ENCODE results near the gene CFAP221. TPM values are rescaled to one million over a fixed set of nuclear protein-coding genes. Genes with fewer than 3 reads are reported as not detected.

Gene CFAP221
- polyA plus RNA-seq, 5 donors, result 12.2 to 18.1 (median 13.4) TPM

DNA sequence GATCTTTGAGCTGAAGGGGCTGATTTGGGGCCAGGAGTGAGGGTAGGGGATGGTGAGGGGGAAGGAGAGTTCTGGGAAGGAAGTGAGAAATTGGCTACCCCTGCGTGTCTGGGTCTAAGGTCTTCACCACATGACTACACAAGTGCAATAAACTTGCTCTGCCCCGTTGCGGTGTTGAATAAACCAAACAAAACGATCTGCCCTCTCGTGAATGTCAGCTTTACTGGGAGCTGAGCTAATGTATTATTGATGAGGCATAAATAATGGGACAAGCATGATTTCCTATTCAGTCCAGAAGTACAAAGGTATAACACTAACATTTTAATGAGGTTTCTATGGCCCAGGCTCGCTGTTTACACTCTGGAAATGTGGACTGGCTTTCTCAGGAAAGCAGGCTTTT lies 8.0 kb upstream of the CFAP221 start:
- DNase-seq, result no peak

DNA sequence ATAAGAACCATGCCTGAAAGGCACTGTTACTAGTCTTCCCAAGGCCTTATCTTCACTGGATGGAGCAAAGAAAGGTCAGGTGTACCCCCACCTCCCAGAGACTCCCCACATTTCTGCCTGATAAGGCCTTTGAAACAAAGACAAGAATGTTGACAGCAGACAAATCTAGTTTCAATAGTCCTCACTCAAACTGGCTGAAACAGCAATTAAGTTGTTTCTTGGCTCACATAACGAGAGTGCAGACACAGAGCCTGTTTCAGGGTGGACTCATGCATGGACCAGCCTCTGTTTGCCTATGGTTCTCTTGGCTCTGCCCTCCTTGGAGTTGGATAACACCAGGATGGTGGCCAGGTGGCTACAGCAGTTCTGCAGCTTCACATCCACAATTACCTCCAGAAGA lies 7.5 kb upstream of the CFAP221 start:
- no peak for DNase-seq

DNA sequence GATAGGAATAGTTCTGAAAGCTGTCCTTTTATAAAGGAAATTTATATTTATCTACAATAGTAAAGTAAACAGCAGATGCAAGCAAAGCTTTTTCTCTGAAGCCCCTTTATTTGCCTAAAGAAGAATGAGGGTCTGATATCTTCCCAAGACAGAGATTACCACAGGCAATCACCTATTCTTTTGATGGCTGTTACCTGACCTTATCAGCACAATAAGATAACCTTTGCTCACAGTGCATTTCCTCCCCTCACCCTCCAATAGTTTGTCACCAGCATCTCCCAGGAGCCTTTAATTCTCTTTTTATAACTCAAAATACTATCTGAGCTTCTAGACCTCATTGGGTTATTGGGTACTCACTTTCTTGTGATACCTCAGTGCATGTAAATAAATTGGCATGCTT lies 6.5 kb upstream of the CFAP221 start:
- no peak for DNase-seq

- DNase-seq, result no peak
Measured at GRCh38 chr2:119541476-119541875, 2.8 kb upstream of the CFAP221 start.

DNA sequence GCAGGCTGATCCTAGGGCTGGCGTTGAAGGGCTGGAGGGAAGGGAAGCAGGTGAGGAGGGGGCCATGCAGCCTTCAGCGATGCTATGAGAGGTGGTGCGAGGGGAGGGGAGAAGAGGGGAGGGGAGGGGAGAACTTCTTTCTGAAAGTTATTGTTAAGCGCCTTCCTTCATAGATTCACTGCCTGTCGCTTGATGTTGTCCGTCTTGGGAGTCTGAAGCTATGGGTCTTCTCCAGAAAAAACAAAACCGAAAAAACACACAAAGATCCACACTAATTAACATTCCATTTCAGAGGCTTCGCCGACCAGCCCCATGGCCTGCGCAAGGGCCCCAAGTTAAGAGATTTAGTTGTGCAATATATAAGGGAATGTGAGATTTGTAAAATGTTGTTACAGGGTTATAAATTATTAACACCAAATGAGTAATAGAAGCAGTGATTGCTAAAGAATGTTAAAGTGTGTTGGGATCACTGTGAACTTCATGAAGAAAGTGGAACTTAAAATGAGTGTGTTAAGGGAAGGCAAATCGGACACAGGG lies 758 bp downstream of the CFAP221 start:
- no peak for DNase-seq

GRCh38 chr2:119545754-119546446 lies 1.7 kb downstream of the CFAP221 start:
- no peak for DNase-seq

DNA sequence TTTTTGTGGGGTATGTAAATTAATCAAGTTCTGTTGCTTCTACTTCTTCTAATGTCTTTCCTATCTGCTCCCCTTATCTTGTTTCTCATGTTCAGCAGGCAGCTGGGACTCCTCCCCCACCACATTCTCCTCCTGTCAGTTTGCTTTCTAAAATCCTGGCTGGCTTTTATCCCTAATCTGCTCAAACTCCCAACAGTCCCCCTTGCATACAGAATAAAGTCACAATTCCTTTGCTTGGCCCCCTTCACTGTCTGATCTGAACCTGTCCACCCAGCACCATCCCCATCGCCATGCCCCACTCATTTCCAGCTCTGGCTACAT lies 2.2 kb downstream of the CFAP221 start:
- peak; percentile 73 to 76 for DNase-seq

DNA sequence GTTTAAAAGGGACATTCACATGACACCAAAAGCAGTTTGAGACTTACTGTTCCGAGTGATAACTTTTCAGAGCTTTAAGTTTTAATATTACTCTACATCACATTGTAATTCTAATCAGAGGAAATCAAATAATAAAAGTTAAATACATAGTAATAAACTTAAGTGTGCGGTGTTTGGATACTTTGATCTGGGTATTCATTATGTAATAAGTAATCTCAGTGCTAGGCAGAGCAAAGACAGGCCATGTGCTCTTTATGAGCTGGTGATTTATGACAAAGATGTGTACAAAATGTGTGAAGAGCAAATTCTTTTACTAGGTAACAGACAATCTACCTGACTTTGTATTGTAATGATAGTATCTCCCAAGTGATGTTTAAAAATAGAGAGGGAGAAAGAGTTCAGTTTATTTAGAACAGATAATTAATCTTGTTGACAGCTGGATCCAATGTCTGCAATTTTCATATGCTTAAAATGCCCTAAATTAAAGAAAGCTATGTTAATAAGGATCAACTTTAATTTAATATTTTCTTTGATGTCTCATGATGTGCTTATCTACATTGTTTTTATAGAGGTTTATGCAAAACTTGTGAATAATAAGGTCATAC lies 4.4 kb downstream of the CFAP221 start:
- no peak for DNase-seq

DNA sequence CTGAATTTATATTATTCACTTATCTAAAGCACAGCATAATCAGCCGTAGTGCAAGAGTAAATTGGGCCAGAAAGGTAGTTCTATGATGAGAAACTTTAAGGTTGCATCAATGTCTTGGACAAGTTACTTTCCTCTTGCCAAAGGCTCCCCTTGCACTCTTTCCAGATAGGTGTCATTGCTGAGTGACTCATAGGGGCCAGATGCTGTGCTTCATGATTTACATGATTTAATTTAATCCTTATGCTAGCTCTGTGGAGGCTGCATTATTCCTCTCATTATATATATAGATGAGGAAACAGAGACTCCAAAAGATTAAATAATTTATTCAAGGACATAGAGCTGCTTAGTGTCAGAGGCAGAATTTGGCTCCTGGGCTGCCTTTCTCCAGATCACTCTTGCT lies 5.0 kb downstream of the CFAP221 start:
- DNase-seq, result no peak

- DNase-seq, result no peak
Measured at GRCh38 chr2:119550346-119550745, 6.1 kb downstream of the CFAP221 start.

- DNase-seq, result no peak
Measured at GRCh38 chr2:119550856-119551255, 6.6 kb downstream of the CFAP221 start.

GRCh38 chr2:119552902-119553301 lies 8.7 kb downstream of the CFAP221 start:
- no peak for DNase-seq

GRCh38 chr2:119553687-119554344 lies 9.6 kb downstream of the CFAP221 start:
- DNase-seq, result no peak

GRCh38 chr2:119565481-119565880 lies 21.2 kb downstream of the CFAP221 start:
- DNase-seq, result peak; percentile 54 to 67

- DNase-seq, result no peak
Measured at GRCh38 chr2:119567292-119567691, 23.0 kb downstream of the CFAP221 start.

DNA sequence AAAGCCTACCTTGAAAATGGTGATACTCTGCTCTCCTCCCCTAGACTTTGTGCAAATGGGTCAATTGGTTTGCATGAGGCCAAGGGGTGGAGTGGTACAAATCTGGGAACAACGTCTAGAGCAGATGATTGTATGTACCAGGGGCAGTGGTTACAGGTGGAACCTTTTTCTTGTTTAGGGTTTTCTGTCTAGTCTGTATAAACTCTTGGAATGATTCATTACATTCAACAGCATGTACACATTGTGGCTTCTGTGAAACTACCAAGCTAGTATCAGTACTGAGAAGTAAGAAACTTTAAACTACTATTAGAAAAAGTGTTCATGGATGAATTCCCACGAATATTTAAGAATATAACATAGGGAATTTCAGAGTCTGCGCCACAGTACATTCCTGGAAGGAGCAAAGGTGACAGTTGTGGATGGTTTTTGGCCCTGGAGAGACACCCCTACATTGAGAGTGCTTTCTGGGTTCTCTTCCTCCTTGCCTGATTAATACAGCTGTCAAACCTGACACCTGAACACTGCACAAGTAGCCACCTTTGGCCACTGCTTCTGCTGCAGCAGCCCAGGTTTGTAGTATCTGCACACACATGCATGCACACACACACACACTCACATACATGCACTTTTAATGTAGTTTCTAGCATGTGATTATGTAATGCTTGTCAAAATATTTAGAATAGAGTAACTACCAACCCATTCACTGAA lies 30.0 kb downstream of the CFAP221 start:
- DNase-seq, result no peak

DNA sequence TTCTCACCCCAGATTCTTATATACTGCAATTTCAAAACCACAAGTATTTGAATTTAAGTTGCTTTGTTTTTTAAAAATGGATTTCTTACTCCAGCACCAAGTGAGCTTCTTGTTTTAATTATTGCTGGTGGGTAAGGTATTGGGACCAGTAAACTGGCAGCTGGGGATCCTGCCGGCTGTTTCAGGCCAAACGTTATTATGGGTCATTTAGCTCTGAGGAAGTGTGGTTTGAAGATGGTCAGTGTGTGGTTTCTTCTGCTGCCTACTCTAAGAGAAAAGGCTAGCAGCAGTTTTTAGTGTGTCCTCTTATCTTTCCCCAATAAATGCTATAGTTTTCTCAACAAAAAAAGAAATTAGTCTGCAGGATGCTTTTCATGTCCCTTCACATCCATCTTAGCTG lies 30.6 kb downstream of the CFAP221 start:
- DNase-seq, result no peak

DNA sequence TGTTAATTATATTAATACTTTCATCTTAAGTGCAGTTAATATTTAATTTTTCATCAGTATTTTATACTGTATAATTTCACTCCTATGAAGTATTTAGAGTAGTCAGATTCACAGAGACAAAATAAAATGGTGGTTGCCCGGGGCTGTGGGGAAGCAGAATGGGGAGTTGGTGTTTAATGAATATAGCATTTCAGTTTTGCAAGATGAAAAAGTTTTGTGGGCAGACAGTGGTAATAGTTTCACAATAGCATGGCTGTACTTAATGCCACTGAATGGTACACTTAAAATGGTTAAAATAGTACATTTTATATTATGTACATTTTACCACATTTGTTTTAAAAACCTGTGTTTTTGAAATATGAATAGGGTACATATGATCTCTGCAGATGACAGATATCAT lies 31.2 kb downstream of the CFAP221 start:
- DNase-seq, result no peak

DNA sequence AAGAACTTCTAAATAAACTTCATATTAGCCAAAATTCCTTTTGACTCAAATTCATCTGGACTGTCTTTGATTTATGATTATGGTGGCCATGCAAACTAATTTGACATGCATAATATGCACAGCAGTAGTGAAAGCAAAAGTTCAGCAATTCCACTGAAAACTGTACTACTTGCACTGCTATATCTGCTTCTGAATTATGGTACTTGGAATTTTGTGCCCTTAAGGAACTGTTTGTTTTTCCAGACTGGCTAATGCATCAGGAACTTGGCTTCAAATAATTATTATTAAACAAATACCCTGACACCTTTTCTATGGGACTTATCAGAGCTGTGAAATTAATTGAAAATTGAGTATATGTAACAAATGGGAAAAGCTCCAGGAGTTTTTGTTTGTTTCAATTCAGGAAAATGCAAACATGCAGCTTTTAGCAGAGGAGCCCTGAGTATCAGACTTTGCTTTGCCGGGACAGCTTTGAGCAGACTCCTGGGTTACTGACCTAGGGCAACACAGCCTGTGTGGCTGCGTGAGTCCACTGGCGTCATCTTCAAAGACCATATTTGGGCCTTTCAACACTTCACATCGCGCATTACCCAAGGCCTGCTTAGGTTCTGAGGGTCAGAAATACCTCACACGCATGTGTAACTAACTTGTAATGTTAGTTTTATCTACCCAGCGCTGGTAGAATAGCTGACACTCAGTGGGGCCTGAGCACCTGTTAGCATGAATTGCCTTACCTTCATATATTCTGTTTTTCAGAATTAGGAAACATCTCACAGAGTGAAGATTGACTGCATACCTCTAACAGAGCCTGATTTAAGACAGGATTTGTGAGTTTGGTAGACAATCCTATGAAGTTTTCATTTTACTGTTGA lies 35.4 kb downstream of the CFAP221 start:
- peak in 1 of 2 donors; percentile 5 for DNase-seq

DNA sequence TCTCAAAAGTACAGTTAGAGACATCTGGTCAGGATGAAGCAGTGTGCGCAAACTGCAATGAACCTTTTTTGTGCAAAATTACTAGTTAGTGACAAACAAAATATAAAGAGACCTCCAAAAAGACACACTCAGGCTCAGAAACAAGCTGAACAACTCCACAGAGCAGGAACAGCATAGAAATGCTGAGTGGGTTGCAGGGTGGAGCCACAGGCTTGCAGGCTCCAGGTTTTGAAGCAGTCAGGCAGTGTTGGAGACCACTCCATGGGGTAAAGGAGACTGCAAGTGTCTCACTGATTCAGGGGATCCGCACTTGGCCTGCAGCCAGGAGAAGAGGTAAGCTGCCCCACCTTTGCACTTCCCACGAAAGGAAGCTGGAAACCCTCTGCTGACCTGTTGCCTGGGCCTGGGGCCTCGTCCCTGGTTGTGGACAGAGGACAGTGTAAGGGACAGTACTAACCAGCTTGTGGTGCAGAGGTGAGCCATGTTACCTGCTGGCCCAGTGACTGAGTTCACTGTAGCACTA lies 36.4 kb downstream of the CFAP221 start:
- DNase-seq, result no peak

DNA sequence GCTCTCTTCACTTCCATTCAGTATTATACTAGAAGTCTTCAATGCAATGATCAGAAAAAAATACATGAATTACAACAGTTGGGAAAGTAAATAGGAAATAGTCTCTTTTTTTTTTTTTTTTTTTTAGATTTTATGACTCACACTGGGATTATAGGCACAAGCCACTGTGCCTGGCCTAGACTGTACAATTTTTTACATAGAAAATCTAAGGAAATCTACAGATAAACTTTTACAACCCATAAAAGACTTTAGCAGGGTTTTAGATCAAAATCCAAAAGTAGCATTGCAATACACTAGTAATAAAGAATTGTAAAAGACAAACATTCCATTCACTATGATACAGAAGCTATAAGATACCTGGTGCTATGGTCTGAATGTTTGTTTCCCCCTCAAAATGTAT lies 39.0 kb downstream of the CFAP221 start:
- no peak for DNase-seq

Measured in right lung (tissue), 5 donors.